HG03558 (cell line): ENCODE data around the gene CTNNAL1.
"Not testable (repeated sequence)": the region's sequence is repeated elsewhere in the genome, so short reads cannot be mapped to it uniquely, and the experiment has no call there.

Source experiments
- ATAC-seq: cut with Tn5 transposase; IDR thresholded peaks from one replicate; pipeline ENCODE4 v1.9.1; 2021; ENCODE audit warnings: moderate number of reproducible peaks; ENCODE audit not compliant: unreplicated experiment; ENCODE audit errors: extremely low read depth

Gene CTNNAL1

DNA sequence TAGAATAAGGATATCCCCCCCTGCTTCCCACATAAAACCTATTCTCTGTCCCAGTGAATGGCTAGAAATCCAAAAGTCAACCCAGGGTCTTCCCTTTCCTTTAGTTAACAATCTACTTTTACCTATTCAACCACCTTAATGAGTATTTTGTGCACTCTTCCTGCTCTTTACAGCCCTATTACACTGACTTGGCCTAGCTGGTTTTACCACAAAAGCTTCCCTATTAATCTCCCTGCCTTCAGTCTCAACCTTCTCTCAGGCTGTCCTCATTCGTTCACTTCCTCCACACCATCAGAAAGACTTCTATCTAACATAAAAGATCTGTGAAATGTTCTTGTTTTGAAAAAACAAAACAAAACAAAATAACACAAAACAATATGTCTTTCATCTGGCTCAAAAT lies 16.2 kb downstream of the CTNNAL1 start:
- no peak for ATAC-seq

DNA sequence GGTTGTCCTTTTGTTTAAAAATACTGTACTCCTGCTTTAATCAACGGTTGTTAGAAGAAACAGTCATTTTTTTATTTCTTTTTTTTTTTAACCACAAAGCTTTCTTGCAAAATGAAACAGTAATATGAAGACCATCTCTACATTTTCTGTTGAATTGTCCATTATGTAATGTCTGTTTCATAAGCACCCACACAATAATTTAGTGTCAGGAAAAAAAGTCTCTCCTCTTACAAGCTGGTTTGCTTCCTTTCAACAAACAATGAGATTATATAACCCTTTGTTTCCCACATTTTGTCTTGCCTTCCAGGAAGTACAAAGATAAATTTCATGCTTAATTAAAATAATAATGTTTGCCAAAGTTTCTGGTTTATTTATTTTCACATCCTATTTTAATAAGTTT lies 16.7 kb downstream of the CTNNAL1 start:
- ATAC-seq: no peak

GRCh38 chr9:108994695-108995094 lies 18.6 kb downstream of the CTNNAL1 start:
- no peak for ATAC-seq

DNA sequence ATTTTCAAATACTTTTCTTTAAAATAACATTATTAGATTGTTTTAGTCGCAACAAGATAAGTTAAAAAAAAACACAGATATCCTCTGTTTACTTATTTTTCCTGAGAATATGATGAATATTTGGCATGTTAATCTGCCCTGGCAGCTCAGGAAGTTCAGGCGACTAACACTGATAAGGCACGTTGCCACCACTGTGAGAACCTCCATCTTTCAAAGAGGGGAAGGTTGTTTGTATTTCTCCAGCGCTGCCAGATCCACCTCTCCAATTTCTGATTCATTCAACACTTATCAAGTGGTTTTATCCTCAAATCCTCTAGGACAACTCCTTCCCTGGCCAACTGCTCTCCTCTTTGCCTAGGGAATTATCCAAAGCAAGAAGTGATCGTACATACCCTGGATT lies 21.8 kb downstream of the CTNNAL1 start:
- no peak for ATAC-seq

GRCh38 chr9:108983885-108984284 lies 29.4 kb downstream of the CTNNAL1 start:
- no peak for ATAC-seq

DNA sequence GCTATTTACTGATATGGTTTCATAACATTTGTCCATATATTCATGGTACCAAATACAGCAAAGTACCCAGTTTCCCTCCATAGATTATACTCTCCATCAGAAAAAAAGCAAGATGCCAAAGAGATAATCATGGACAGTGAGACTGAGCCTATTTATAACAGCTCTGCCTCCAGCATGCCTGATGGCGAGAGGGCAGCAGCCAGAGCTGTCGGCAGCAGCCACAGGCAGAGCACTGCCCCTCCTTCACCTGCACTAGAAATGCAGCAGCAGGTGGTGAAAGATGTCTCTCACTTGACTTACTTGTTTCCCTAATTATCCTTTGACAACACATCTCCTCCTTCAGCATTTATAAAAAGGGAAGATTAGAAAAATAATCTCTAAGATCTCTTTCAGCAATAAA lies 32.4 kb downstream of the CTNNAL1 start:
- ATAC-seq: no peak

GRCh38 chr9:108978205-108978604 lies 35.1 kb downstream of the CTNNAL1 start:
- no peak for ATAC-seq

GRCh38 chr9:108973895-108974294 lies 39.4 kb downstream of the CTNNAL1 start:
- no peak for ATAC-seq

- no peak for ATAC-seq
Observed at GRCh38 chr9:108972626-108973209, 40.6 kb downstream of the CTNNAL1 start.

GRCh38 chr9:108972186-108972585 lies 41.1 kb downstream of the CTNNAL1 start:
- no peak for ATAC-seq

DNA sequence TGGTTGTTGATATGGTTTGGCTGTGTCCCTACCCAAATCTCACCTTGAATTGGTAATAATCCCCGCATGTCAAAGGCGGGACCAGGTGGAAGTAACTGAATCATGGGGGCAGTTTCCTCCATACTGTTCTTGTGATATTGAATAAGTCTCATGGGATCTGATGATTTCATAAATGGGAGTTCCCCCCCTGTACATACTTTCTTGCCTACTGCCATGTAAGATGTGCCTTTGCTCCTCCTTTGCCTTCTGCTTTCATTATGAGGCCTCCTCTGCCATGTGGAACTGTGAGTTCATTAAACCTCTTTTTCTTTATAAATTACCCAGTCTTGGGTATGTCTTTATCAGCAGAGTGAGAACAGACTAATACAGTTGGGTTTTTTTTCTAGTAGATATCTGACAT lies 41.9 kb downstream of the CTNNAL1 start:
- ATAC-seq: not testable (repeated sequence)

DNA sequence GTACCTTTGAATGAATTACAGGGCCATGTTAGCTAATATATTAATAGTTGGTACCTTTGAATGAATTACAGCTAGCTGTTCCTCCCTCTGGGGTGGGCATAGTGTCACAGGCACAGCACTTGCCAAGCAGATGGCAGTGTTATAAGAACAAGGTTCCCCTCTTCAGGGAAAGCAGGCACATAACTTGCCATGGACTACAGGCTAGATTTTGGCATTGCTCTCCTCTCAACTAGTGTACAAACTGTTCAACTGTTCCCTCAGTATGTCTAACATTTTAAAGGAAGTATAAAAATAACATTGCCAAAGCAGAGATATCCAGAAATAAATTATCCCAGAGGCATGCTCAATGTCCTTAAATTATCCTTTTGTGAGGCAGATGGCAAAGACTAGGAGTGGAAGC lies 45.4 kb downstream of the CTNNAL1 start:
- no peak for ATAC-seq

GRCh38 chr9:108963459-108964143 lies 49.7 kb downstream of the CTNNAL1 start:
- ATAC-seq: no peak

DNA sequence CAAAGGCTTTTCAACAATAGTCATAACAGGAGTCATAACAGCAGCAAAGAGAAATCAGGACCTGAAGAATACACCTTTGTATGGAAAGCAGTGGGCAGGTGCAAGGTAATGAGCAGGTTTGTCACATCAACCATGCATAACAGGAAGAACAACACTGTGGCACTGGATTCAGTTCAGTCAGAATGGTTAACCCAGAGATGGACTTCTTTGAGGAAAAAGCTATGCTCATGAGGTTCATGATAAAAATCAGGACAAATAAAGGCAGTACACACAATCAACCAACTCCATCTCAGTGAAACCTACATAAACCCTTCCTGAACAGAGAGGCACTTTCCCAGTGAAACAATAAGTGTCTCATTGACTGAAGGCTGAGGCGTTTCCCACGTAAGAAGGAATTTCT lies 52.1 kb downstream of the CTNNAL1 start:
- no peak for ATAC-seq

- no peak for ATAC-seq
Observed at GRCh38 chr9:108960331-108960730, 53.0 kb downstream of the CTNNAL1 start.

- ATAC-seq: no peak
Observed at GRCh38 chr9:108956631-108957026, 56.7 kb downstream of the CTNNAL1 start.

GRCh38 chr9:108956022-108956630 lies 57.2 kb downstream of the CTNNAL1 start:
- ATAC-seq: no peak

DNA sequence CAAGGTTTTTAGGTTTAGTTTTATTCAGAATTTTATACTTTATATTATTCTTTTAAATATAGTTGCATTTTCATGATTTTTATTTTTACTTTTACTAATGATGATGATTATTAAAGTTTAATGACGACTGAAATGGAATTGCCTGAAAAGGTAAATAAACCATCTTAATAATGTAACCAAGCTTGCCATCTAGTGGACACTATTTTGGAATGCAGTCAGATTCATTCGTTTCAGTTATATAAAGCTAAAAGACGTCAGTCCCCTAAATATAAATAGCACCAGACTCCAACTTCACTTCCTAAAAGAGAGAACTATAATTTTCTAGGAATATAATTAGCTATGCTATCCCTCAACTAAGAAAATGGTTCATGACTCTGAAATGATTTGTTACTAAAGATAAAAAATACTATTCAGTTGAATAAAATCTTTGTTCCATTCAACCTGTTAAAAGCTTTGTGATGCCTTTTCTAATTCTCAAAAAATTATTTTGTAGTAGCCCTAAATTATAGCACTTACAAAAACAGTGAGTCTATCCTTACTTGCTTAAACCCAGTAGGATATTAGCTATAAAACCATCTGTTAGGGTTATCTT lies 59.2 kb downstream of the CTNNAL1 start:
- ATAC-seq: no peak

DNA sequence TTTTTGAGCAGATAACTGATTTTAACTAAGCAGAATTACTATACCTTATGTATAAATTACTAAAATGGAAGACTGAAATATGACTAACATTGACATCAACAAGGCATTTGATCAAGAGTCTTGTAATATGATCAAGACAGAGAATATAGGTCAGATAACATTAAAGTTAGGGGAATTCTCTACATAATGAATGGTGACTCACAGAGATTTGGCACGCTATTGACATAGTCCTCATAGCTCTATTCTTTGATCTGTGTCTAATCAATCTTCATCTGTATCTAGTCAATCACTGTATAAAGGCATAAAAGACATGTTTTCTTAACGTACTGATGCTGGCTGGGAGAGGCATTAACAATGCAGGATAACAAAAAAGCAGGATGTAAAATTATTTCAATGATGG lies 61.7 kb downstream of the CTNNAL1 start:
- ATAC-seq: no peak

GRCh38 chr9:108950168-108950567 lies 63.1 kb downstream of the CTNNAL1 start:
- no peak for ATAC-seq

DNA sequence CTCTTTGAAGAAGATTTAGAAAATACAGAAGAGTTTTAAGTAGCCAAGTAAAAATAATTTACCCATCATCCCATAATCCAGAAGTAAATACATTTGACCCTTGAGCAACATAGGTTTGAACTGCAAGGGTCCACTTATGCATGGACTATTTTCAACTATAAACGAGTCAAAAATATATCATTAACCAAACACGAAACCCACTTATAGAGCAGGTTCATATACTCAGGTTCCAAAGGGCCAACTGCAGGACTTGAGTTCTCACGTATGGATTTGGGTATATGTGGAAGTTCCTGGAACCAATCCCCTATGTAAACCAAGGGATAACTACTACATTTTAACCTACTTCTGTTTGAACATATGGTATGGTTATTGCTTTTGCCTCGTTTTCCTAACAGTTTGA lies 73.3 kb downstream of the CTNNAL1 start:
- ATAC-seq: no peak
